B cell (primary cell): ENCODE results near the gene IQCK. TPM values are rescaled to one million over a fixed set of nuclear protein-coding genes. Genes with fewer than 3 reads are reported as not detected.

ENCODE experiments used
- ATAC-seq: fragments of 200-7000 bp; cut with Tn5 transposase; one replicate; pipeline ENCODE4 v1.10.0; 2021; ENCODE audit warnings: low read depth, mild to moderate bottlenecking, moderate number of reproducible peaks, moderate library complexity
- CTCF ChIA-PET: fragments of 350-600 bp; sonication (Branson Sonifier 250); formaldehyde crosslinking; loops from one replicate; lab custom pipeline; 2021; ENCODE audit warnings: antibody characterized with exemption, inconsistent platforms; lab: Charles Lee
- POLR2A ChIA-PET: fragments of 350-600 bp; sonication (Branson Sonifier 250); formaldehyde crosslinking; loops from one replicate; lab custom pipeline; 2021; ENCODE audit warnings: antibody characterized with exemption; lab: Charles Lee
- DNase-seq: peaks from one replicate; pipeline ENCODE4 v3.0.0; 2013
- H2AFZ ChIP-seq: 2 replicates; pipeline ENCODE4 v1.6.1; 2012; ENCODE audit warnings: mild to moderate bottlenecking, low read depth, low read length; ENCODE audit not compliant: insufficient read depth, poor library complexity, severe bottlenecking
- H3K27ac ChIP-seq, 2 donors: 1 replicate in 1 of 2; 2 replicates in 1 of 2; pipeline ENCODE4 v1.5.1; 2012 to 2013; ENCODE audit warnings: low read length in 2 of 2, mild to moderate bottlenecking in 2 of 2, moderate library complexity in 1 of 2
- H3K27me3 ChIP-seq, 4 experiments: fragments of 200-600 bp in 1 of 4; sonication (generic) in 1 of 4; replicated peaks in 1 of 4; 1 replicate in 2 of 4; 2 replicates in 2 of 4; pipeline versions ENCODE4 v1.6.1 to v1.7.0; 2013 to 2016; ENCODE audit warnings: low read length in 3 of 4, mild to moderate bottlenecking in 2 of 4, mixed read lengths in 1 of 4, moderate library complexity in 1 of 4; ENCODE audit not compliant: insufficient read depth in 4 of 4, control insufficient read depth in 3 of 4; ENCODE audit errors: control extremely low read depth in 1 of 4
- H3K36me3 ChIP-seq, 2 experiments: replicated peaks in 1 of 2; 1 replicate in 1 of 2; 2 replicates in 1 of 2; pipeline versions ENCODE4 v1.6.1 to v1.7.1; 2013; ENCODE audit warnings: low read length in 1 of 2; ENCODE audit not compliant: insufficient read depth in 2 of 2, control insufficient read depth in 1 of 2; ENCODE audit errors: control extremely low read depth in 1 of 2, extremely low read depth in 1 of 2
- H3K4me1 ChIP-seq, 2 donors: fragments of 200-600 bp in 1 of 2; sonication (generic) in 1 of 2; 1 replicate in 1 of 2; 2 replicates in 1 of 2; pipeline versions ENCODE4 v1.5.1 to v1.6.1; 2013 to 2017; ENCODE audit warnings: low read length in 2 of 2; ENCODE audit not compliant: control insufficient read depth in 2 of 2, insufficient read depth in 2 of 2
- H3K4me2 ChIP-seq: replicated peaks from 2 replicates; pipeline ENCODE3; 2012; ENCODE audit warnings: mild to moderate bottlenecking, low read depth, low read length; ENCODE audit not compliant: poor library complexity, severe bottlenecking
- H3K4me3 ChIP-seq, 5 experiments: fragments of 200-600 bp in 1 of 5; sonication (generic) in 1 of 5; 1 replicate in 3 of 5; 2 replicates in 2 of 5; pipeline versions ENCODE4 v1.5.1 to v1.7.0; 2011 to 2016; ENCODE audit warnings: low read length in 4 of 5, mild to moderate bottlenecking in 4 of 5, low read depth in 2 of 5, control low read depth in 1 of 5, moderate library complexity in 1 of 5; ENCODE audit not compliant: insufficient read depth in 1 of 5; ENCODE audit errors: control extremely low read depth in 1 of 5, extremely low read depth in 1 of 5
- H3K79me2 ChIP-seq: fragments of 200-600 bp; sonication (generic); one replicate; pipeline ENCODE4 v1.6.0; 2016; ENCODE audit warnings: low read length; ENCODE audit not compliant: control insufficient read depth, insufficient read depth
- H3K9ac ChIP-seq: fragments of 200-600 bp; sonication (generic); 2 replicates; pipeline ENCODE4 v1.6.1; 2017; ENCODE audit warnings: mild to moderate bottlenecking, low read length, moderate library complexity
- H3K9me3 ChIP-seq, 3 donors: one replicate each; pipeline versions ENCODE4 v1.6.1 to v1.7.1; 2013; ENCODE audit warnings: low read length in 2 of 3; ENCODE audit not compliant: control insufficient read depth in 2 of 3, insufficient read depth in 1 of 3; ENCODE audit errors: control extremely low read depth in 1 of 3
- H4K20me1 ChIP-seq: 2 replicates; pipeline ENCODE4 v1.6.0; 2012; ENCODE audit warnings: mild to moderate bottlenecking, low read length; ENCODE audit not compliant: insufficient read depth, control insufficient read depth, poor library complexity, severe bottlenecking
- H3K27ac Mint-ChIP-seq: one replicate; pipeline ENCODE4 v1.8.0; 2021; ENCODE audit warnings: mixed read lengths
- H3K27me3 Mint-ChIP-seq: one replicate; pipeline ENCODE4 v1.8.0; 2021; ENCODE audit warnings: mixed read lengths
- H3K4me1 Mint-ChIP-seq: one replicate; pipeline ENCODE4 v1.8.0; 2021; ENCODE audit warnings: mixed read lengths
- H3K4me3 Mint-ChIP-seq: one replicate; pipeline ENCODE4 v1.8.0; 2021; ENCODE audit warnings: mixed read lengths
- H3K9me3 Mint-ChIP-seq: one replicate; pipeline ENCODE4 v1.8.0; 2022; ENCODE audit warnings: mixed read lengths; ENCODE audit not compliant: insufficient read depth
- EZH2 ChIP-seq: IDR thresholded peaks from 2 replicates; pipeline ENCODE4 v1.6.1; 2012; ENCODE audit warnings: borderline replicate concordance, low read depth, mild to moderate bottlenecking, moderate library complexity, low read length; ENCODE audit not compliant: insufficient read depth, poor library complexity, severe bottlenecking
- WGBS: methylation state at CpG from one replicate; pipeline ENCODE4 v1.1.5; 2013; ENCODE audit warnings: missing lambda C conversion rate; ENCODE audit not compliant: insufficient coverage; 5-methylcytosine and 5-hydroxymethylcytosine counted together
- intact Hi-C: fragments of 100-400 bp; cut with micrococcal nuclease; formaldehyde crosslinking; loops from one replicate; pipeline ENCODE4 v1.10.0; 2022
- polyA plus RNA-seq: library from polyadenylated mRNA; depleted of rRNA; stranded (reverse); fragments of >200 nt; gene quantifications from 2 replicates; pipeline ENCODE4 v1.2.3, GENCODE V29; 2012
- total RNA-seq, 2 donors: library from RNA; stranded (reverse); fragments of 120-200 nt in 1 of 2; gene quantifications; 1 replicate in 1 of 2; 2 replicates in 1 of 2; pipeline versions ENCODE4 v1.2.3 to v1.2.4, GENCODE V29; 2013 to 2022
- TF ChIP-seq, protein P1 (sequence below): fragments of 200-600 bp; IDR thresholded peaks from one replicate; pipeline ENCODE4 v1.8.0; 2022; ENCODE audit warnings: antibody characterized with exemption, mild to moderate bottlenecking

The IQCK gene
- total and polyA plus RNA-seq, 2 donors (not counting 1 experiment from before 2014, with no cell fraction given), result 1.00 to 3.0 TPM

DNA sequence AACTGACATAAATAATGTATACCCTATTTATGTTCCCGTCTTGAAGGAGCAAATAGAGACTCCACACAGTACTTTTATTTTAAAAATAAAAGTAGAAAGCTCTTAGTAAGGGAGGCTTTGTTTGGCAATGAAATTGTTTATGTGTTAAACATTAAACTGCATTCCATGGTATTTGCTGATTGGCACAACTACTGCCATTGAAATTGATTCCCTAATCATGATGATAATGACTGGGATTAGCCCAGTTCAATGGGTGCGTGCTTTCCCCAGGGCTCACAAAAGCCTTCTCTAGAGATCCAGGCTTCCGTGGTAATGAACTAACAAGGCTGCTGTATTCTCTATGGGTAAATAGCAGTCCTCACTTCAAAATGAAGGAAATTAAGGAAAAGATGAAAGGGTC is 99.1 kb downstream of the IQCK start:
- H3K27me3 ChIP-seq, result no peaks in the 10 kb centered on the region
- no peak overlapping the region for H3K4me2 ChIP-seq
- no peak overlapping the region for H2AFZ ChIP-seq
- no peak for TF ChIP-seq EZH2
- TF ChIP-seq, protein P1, sequence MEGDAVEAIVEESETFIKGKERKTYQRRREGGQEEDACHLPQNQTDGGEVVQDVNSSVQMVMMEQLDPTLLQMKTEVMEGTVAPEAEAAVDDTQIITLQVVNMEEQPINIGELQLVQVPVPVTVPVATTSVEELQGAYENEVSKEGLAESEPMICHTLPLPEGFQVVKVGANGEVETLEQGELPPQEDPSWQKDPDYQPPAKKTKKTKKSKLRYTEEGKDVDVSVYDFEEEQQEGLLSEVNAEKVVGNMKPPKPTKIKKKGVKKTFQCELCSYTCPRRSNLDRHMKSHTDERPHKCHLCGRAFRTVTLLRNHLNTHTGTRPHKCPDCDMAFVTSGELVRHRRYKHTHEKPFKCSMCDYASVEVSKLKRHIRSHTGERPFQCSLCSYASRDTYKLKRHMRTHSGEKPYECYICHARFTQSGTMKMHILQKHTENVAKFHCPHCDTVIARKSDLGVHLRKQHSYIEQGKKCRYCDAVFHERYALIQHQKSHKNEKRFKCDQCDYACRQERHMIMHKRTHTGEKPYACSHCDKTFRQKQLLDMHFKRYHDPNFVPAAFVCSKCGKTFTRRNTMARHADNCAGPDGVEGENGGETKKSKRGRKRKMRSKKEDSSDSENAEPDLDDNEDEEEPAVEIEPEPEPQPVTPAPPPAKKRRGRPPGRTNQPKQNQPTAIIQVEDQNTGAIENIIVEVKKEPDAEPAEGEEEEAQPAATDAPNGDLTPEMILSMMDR, result no peak
- POLR2A ChIA-PET, result no interaction called here
- peaks cover 0 to 4% (median 1%) of the 10 kb centered on the region in 3 donors for H3K9me3 ChIP-seq
- Mint-ChIP-seq H3K4me1 (no peaks in the 10 kb centered on the region), H3K4me3 (no peak overlapping the region), H3K27ac (no peak overlapping the region), H3K9me3 (peaks cover 7% of the 10 kb centered on the region), H3K27me3 (no peaks in the 10 kb centered on the region)
- no peak overlapping the region for H3K4me3 ChIP-seq
- H3K79me2 ChIP-seq, result no peaks in the 10 kb centered on the region
- H4K20me1 ChIP-seq, result no peaks in the 10 kb centered on the region
- no CpG with 5 or more reads among the region's 3 CpGs for WGBS
- no peak overlapping the region for H3K9ac ChIP-seq
- DNase-seq (no peak), ATAC-seq (no peak)
- H3K4me1 ChIP-seq, result no peaks in the 10 kb centered on the region
- H3K27ac ChIP-seq, result no peak overlapping the region
- H3K36me3 ChIP-seq, result no peaks in the 10 kb centered on the region
- intact Hi-C loops, result no loop called here
- CTCF ChIA-PET, result interaction anchor here (0.8 kb wide), 1 partner anchor 70 kb away, joined by 3 read pairs; no protein-coding TSS in a partner anchor

DNA sequence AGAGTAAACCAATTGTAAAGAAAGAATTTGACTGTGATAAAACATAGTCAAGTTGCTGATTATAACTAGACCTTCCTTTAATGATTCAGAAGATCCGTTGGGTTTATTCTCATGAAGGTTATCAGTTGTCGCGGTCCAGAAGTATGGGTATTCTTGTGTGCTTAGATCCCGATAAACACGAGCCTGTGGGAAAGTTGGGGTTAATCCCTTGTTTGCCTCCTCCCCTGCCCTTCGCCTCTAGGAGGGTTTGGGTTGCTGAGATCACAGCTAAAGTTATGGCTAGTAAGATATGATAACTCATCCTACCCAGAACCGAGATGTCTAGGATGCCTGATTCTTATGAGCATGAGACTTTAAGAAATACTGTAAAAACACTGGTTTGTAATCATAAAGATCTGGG is 99.8 kb downstream of the IQCK start:
- Histone ChIP-seq H4K20me1 (no peaks in the 10 kb centered on the region), H3K4me1 (no peaks in the 10 kb centered on the region), H2AFZ (no peak overlapping the region), H3K27me3 (no peaks in the 10 kb centered on the region), H3K27ac (no peak overlapping the region), H3K36me3 (no peaks in the 10 kb centered on the region), H3K4me2 (no peak overlapping the region), H3K4me3 (no peak overlapping the region), H3K79me2 (no peaks in the 10 kb centered on the region), H3K9ac (no peak overlapping the region), H3K9me3 (peaks cover 0 to 4% (median under 1%) of the 10 kb centered on the region in 3 donors)
- WGBS, result 100% methylated on average over 6 of the region's 7 CpGs
- ChIA-PET POLR2A (no interaction called here), CTCF (no interaction called here)
- no peak for TF ChIP-seq EZH2
- TF ChIP-seq, protein P1, result no peak
- ATAC-seq, result no peak
- no peak for DNase-seq
- H3K4me1 Mint-ChIP-seq, result no peaks in the 10 kb centered on the region
- H3K27me3 Mint-ChIP-seq, result no peaks in the 10 kb centered on the region
- peaks cover 6% of the 10 kb centered on the region for H3K9me3 Mint-ChIP-seq
- intact Hi-C loops, result no loop called here
- no peak overlapping the region for H3K4me3 Mint-ChIP-seq
- H3K27ac Mint-ChIP-seq, result no peak overlapping the region
